Activated CD8-positive, alpha-beta memory T cell treated with anti-CD3 and anti-CD28 coated beads, Interleukin-2, amount 50 U/mL, for 48 hours (primary cell): Measurements from ENCODE around the gene ASPSCR1.

Experiments
- DNase-seq: peaks from one replicate; pipeline ENCODE4 v3.0.0-alpha.2; 2020

The ASPSCR1 gene

DNA sequence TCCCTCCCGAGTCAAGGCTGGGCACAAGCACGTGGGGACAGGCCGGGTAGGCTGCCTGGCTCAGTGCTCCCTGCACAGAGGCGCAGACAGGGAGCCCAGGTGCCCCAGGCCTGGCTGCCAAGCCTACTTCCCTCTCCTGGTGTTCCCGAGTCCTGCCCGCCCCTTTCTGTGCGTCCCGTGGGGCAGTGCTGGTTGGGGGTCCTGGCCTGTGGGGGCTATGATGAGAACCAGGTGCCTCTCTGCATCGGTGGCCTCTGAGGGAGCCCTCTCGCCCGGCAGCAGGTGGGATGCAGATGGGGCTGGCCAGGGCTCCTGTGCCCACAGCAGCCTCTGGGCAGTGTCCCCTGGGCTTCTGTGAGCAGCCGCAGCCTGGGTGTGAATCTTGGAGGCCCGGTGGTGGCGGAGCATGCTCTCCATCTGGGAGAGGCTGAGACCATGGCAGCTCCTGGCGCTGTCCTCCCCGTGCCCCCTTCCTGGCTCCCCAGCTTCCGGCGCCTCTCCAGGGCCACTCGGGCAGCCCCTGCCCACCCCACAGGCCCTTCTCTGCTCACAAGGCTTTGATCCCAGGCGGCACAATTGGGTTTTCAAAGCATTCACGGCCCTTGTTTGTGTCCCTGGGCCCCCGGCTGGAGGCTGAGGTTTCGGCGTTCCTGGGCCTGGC is 38.0 kb downstream of the ASPSCR1 start:
- DNase-seq = no peak

- DNase-seq = no peak
Measured at GRCh38 chr17:82016061-82016874, 38.8 kb downstream of the ASPSCR1 start.

- no peak for DNase-seq
Measured at GRCh38 chr17:82016875-82017459, 39.5 kb downstream of the ASPSCR1 start.

- DNase-seq = no peak
Measured at GRCh38 chr17:82017612-82018151, 40.3 kb downstream of the ASPSCR1 start.

DNA sequence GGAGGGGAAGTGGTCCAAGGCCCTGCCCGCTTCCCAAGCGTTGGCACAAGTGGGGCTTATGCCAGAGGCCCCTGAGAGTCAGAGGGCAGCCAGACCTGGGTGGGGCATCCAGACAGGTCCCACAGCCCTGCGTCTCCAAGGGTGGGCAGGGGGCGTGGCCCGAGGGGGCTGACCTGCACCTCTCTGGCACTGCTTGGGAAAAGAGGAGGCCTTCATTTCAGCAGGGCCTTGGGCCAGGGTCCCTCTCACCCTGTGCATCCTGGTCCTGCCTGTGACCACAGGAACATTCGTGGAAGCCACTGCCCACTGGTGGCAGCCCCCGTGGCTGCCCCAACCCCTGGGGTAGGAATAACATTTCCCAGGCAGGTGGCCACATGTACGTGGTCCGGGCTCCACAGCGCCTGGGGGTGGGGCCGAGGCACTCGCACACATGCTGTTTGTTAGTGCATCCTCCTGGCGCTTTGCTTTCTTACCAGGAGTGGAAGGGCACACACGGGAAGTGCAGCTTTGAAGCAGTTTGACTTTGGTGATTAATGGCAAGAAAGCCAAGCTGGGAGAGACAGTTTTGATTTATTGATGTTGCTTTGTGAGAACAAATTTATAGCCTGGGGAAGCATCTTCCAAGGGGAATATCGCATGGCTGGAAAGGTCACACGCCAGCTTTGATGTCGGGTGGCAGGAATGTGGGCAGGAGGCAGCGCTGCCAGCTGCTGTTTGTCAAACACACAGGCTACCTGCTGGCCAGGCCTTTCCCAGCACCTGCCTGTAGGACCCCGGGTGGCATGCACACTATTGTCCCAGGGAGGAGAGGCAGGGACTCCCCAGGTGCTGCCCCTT is 40.9 kb downstream of the ASPSCR1 start:
- DNase-seq = no peak

GRCh38 chr17:82018989-82019689 is 41.7 kb downstream of the ASPSCR1 start:
- no peak for DNase-seq

- peak; percentile 93 for DNase-seq
Measured at GRCh38 chr17:82019690-82020571, 42.5 kb downstream of the ASPSCR1 start.

- no peak for DNase-seq
Measured at GRCh38 chr17:82020572-82021106, 43.2 kb downstream of the ASPSCR1 start.

GRCh38 chr17:82021107-82021899 is 43.9 kb downstream of the ASPSCR1 start:
- peak; percentile 75 for DNase-seq

DNA sequence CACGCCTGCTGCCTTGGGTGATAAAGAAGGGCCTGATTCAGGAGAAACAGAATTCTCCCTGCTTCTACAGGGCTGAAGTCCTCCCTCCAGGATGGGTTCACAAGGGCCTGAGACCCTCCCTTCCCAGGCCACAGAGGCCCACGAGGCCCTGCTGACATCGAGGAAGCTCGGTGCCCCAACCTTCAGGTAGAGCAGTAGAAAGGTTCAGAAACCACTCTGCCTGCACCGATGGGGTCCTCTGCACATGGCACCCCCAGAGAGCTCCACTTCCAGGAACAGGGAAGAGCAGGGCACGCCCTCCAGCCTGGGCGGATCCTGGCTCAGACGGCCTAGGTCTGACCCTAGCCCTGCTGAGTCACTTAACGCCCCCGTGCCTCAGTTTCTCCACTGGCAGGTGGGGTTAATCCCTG is 44.5 kb downstream of the ASPSCR1 start:
- no peak for DNase-seq

- DNase-seq = no peak
Measured at GRCh38 chr17:82022310-82022980, 45.0 kb downstream of the ASPSCR1 start, which contains the start of gene CENPX. Gene CENPX (minus strand): TSS chr17:82022878. CDS start chr17:82022861, 17 bp downstream.

DNA sequence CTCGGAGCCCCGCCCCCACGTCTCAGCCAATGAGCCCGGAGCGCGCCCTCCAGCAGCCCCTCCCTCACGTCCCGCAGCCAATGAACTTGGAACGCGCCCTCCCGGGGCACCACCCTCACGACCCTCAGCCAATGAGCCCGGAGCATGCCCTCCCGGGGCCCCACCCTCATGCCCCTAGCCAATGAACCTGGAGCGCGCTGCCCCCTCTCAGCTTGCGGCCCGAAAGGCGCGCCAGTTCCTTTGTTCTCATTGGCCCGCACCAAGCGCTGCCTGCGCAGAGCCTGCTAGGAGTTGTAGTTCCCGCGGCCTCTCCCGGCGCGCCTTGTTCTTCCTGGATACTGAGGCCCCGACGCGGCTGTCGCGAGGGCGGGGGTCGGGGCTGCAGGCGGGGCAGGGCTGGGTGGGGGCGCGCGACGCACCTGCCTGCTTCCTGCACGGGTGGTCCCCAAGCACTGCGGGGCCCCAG is 45.6 kb downstream of the ASPSCR1 start, which contains the start of gene LRRC45:
LRRC45 (plus strand) TSS at position 325 of the 466 bp plus-strand sequence. CDS start 339 bp downstream, outside the sequence.
- peak; percentile 99 for DNase-seq

DNA sequence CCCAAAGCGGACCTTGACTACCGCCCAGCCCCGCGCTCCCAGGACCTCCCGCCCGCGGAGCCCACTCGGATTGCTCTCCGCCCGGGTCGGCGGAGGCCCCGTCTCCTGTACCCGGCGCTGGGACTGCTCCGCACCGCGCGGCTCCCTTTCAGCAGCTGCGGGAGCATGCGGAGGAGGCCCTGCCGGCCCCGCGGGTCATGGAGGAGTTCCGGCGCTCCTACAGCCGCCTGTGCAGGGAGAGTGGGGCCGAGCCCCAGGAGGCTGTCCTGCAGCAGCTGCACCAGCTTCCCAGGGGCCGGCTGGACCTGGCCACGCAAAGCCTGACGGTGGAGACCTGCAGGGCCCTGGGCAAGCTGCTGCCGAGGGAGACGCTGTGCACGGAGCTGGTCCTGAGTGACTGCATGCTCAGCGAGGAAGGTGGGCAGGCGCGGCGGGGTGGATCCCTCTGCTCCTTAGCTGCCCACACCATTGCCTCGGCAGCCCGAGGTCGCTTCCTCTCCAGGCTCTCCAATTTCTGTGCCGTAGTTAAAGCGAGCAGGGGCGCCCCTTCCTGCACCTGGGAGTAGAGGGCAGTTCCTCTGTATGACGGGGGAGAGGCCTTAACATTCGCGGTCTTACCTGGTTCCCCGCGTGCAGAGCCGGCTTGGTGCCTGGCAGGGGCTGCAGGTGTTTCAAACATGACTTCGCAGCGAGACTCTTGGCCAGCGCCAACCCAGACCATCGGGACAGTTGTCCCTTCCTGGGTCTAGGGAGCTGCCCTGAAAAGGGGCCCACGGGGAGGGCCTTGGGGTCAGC is 46.2 kb downstream of the ASPSCR1 start:
- DNase-seq = peak; percentile 73

DNA sequence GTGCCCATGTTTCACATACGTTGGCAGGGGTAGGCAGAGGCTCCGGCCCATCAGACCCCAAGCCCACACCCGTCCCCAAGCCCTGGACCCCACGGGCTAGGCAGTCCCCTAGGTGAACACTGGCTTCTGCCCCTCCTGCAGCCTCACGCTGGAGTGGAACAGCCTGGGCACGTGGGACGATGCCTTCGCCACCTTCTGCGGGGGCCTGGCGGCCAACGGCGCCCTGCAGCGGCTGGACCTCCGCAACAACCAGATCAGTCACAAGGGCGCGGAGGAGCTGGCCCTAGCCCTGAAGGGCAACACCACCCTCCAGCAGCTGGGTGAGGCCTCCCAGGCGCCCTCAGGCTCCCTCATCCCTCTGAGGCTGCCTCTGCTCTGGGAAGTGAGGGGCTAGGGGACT is 47.4 kb downstream of the ASPSCR1 start:
- DNase-seq = no peak

DNA sequence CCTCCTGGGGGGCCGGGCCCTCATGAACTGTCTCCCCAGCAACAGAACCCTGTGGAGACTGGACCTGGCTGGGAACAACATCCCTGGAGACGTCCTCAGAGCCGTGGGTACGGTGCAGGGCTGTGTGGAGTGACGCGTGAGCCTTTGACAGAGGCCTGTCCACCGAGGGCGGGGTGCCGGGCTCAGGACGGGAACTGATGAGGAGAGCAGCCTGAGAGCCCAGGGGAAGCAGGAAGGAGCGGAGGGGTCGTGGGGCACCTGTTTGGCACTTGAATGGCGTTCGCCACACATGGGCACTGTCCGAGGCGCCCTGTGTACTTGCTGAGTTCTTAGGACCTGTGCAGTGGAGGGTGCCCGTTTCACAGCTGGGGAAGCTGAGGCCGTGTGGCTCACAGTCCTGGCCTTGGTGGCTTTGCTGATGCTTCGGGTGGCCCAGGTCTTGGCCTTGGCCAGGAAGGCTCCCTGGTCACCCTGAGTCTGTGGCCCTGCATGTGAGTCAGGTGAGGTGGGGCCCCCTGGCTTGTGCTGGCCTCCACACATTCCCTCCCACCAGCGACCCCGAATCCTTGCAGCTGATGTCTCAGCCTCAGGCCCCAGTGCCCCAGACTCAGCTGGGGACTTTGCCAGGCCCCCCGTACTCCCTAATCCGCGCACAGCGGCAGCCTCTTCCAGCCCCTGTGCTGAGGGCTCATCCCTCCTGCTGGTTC is 48.1 kb downstream of the ASPSCR1 start:
- no peak for DNase-seq

- DNase-seq = no peak
Measured at GRCh38 chr17:82028246-82028645, 50.8 kb downstream of the ASPSCR1 start.

DNA sequence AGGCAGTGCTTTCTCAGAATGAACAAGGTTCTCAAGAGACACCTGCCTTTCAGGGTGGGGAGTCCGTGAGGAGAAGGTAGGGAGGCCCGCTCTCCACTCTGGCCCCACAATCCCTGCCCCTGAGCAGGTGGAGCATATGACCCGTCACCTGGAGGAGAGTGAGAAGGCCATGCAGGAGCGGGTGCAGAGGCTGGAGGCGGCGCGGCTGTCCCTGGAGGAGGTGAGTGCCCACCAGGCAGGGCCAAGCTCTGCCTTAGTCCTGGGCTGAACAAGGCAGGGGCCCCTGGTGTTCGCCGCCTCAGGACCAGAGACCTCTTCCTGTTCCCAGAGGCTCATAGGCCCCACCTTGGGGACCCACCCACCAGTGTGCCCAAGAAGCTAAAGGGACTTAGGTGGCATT is 51.5 kb downstream of the ASPSCR1 start:
- DNase-seq = no peak
